ENCODE data around the gene ZNF76.

Gene ZNF76

GRCh38 chr6:35238843-35239289, 20.7 kb upstream of the ZNF76 start:
- DNase-seq, result no peak

DNA sequence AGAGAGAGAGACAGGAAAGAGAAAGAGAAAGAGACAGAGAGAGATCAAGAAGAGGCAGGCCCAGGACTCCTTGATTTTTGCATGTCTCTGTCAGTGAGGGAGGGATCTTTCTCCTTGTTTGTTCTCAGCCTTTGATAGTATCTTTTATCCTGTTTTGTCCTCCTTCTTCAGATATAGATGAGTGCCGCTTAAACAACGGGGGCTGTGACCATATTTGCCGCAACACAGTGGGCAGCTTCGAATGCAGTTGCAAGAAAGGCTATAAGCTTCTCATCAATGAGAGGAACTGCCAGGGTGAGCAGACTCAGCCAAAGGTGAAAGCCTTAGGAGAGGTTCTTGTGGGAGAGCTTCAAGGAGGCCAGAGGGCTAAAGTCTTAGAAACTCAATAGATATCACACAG, 20.0 kb upstream of the ZNF76 start:
- no peak for DNase-seq

DNA sequence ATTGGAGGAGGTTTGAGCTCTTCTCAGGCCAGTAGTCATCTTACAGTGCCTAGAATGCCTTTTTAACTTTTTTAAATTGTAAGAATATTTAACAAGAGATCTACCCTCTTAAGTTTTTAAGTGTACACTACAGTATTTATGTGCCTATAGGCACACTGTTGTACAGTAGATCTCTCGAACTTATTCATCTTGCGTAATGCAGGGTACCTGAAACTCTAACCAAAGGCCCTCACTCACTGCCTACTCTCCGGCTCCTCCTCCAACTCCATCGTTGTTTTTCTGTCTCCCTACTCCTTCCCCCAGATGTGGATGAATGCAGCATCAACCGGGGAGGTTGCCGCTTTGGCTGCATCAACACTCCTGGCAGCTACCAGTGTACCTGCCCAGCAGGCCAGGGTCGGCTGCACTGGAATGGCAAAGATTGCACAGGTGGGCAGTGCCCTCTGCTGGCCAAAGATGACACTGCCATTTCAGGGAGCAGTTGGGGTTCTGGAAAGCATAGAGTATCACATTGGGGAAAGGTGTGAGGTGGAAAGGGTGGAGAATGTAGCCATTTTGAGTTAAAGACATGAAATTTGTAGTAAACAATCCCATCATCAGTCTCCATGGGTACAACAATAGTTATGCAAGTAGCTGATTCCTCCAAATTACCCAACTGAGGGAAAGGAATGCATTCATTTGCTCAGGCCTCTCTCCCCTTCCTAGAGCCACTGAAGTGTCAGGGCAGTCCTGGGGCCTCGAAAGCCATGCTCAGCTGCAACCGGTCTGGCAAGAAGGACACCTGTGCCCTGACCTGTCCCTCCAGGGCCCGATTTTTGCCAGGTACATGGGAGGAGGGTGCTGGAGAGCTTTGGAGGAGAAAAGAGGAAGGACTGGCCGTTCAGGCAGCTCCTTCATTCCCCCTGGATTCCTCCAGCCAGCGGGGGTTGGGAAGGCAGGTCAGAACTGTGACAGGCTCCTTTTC, 18.4 kb upstream of the ZNF76 start:
- DNase-seq, result no peak

GRCh38 chr6:35242486-35242885, 17.0 kb upstream of the ZNF76 start:
- no peak for DNase-seq

GRCh38 chr6:35242906-35243305, 16.6 kb upstream of the ZNF76 start:
- no peak for DNase-seq

- no peak for DNase-seq
These were observed 16.1 kb upstream of the ZNF76 start for GRCh38 chr6:35243386-35243958.

GRCh38 chr6:35244551-35244950, 15.0 kb upstream of the ZNF76 start:
- no peak for DNase-seq

GRCh38 chr6:35247642-35248231, 11.8 kb upstream of the ZNF76 start:
- no peak for DNase-seq

GRCh38 chr6:35248300-35248699, 11.2 kb upstream of the ZNF76 start:
- DNase-seq, result no peak

DNA sequence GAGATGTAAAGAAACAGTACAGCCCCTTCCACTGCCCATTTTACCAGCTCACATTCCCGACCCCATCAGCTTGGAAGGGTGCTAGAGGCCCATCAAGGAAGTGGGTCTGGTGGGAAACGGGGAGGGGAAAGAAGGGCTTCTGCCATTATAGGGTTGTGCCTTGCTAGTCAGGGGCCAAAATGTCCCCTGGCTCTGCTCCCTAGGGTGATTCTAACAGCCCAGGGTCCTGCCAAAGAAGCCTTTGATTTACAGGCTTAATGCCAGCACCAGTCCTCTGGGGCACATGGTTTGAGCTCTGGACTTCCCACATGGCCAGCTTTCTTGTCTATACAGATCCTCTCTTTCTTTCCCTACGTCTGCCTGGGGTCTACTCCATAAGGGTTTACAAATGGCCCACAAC, 10.6 kb upstream of the ZNF76 start:
- DNase-seq, result no peak

- no peak for DNase-seq
These were observed 7.6 kb upstream of the ZNF76 start for GRCh38 chr6:35251949-35252348.

DNA sequence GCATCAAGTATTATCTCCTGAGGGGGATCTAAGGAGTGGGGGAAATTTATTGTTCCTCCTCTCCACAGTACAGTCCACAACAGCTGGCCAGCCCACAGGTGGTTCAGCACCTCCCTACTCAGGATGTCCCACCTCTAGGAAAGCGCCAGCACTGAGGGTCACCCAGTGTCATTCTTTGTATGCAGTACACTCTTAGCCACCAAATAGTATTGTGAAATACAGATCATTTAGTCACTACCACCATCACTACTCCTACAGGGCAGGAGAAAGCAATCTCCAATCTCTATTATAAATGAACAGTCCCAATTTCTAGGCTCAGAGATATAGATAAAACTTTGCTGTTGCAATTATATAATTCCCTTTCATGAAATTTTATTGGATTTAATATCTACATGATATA, 6.3 kb upstream of the ZNF76 start:
- no peak for DNase-seq

DNA sequence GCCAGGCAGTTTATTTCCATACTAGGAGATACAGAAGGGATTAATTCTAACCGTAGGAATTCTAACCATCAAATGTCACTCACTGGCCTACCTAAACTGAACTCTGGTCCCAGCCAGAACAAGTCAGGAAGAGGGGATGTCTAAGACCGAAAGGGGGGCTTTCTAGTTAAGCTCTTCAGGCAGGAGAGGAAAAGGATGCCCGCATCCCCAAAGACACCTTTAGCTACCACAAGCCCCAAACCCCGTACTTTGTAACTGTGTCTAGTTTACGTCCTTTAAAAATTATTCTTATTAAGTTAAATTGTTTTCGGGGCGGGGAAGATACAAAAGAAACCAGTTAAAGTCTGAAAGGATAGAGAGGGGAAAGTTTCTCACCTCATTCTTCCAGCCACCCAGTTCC, 1.2 kb upstream of the ZNF76 start:
- no peak for DNase-seq

GRCh38 chr6:35258858-35259193, 709 bp upstream of the ZNF76 start:
- DNase-seq, result no peak

GRCh38 chr6:35259948-35260590, 534 bp downstream of the ZNF76 start:
- no peak for DNase-seq

DNA sequence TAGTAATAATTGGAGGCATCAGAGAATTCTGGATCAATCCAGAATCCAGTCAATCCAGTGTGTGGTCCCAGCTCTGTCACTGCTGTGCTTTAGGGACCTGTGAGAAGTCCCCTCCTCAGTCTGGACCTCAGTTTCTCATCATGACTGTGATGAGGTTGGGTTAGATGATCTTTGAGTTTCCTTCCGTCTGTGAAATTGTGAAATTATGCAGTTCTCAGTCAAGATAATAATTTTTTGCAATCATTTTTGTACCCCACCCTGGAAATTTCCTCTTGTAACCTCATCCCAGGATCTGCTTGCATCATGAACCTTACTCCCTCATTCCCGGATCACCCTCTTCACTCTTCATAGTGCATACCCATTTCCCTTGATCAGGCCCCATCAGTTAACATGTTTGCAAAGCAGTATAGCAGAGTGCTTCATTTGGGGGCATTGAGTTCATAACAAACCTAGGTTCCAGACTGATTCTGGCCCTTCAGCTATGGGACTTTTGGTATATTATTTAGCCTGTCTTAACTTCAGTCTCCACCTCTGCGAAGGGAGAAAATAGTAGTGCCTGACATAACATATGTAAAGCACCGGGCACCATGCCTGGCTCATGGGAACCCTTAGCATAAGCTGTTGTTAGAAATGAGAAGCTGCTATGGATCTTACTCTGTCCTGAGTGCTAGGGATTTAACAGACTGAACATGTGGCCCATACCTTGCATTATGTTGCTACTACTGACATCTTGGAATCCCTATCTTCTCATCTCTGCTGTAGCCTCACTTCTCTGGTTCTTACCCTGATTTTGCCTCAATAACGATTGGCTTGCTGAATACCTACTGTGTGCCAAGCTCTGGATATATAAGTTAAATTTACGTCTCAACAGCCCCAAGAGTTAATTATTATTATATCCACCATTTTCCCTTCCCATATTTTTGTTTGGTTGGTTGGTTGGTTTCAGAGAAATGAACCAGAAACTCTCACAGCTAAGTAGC, 1.3 kb downstream of the ZNF76 start:
- DNase-seq, result no peak

- no peak for DNase-seq
These were observed 3.1 kb downstream of the ZNF76 start for GRCh38 chr6:35262596-35262995.

- no peak for DNase-seq
These were observed 5.2 kb downstream of the ZNF76 start for GRCh38 chr6:35264550-35265274.

GRCh38 chr6:35265523-35265922, 6.0 kb downstream of the ZNF76 start:
- no peak for DNase-seq

- DNase-seq, result no peak
These were observed 7.9 kb downstream of the ZNF76 start for GRCh38 chr6:35267446-35267845.

DNA sequence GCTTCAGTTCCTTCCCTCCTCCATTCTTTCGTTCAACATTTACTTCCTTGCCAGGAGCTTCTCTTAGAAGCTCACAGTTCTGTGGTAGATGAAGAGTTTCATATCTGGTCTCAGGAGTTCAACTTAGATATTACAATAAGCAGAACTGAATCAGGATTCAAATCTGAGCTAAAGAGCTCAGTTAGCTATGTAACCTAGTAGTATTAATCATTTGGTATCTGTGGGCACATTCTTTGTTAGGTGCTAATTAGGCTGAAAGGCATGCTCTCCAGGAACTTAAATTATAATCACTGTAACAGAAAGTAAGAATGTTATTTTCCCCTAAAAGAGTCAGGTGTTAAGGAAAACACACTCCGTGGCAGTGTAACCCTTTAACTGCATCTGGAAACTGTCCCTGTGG, 8.4 kb downstream of the ZNF76 start:
- no peak for DNase-seq

DNA sequence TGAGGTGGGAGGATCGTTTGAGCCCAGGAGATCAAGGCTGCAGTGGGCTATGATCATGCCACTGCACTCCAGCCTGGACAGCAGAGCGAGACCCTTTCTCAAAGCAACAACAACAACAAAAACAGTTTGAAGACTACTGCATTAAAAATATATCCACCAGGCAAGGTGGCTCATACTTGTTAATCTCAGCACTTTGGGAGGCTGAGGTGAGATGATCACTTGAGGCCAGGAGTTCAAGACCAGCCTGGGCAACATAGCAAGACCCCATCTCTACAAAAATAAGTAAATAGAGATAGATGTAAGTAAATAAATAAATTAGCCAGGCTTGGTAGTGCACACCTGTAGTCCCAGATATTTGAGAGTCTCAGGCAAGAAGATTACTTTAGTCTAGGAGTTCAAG, 12.5 kb downstream of the ZNF76 start:
- DNase-seq, result no peak

Measured in NCI-H446 treated with DMSO at 0.1 percent for 48 hours (cell line).